Activated gamma-delta T cell (primary cell): ENCODE data around the gene IRF5.
"Not testable (repeated sequence)": the region's sequence is repeated elsewhere in the genome, so short reads cannot be mapped to it uniquely, and the experiment has no call there.

Experiments used
- DNase-seq: peaks from one replicate; lab custom pipeline; 2025; lab: John Stamatoyannopoulos, UW

IRF5 gene

DNA sequence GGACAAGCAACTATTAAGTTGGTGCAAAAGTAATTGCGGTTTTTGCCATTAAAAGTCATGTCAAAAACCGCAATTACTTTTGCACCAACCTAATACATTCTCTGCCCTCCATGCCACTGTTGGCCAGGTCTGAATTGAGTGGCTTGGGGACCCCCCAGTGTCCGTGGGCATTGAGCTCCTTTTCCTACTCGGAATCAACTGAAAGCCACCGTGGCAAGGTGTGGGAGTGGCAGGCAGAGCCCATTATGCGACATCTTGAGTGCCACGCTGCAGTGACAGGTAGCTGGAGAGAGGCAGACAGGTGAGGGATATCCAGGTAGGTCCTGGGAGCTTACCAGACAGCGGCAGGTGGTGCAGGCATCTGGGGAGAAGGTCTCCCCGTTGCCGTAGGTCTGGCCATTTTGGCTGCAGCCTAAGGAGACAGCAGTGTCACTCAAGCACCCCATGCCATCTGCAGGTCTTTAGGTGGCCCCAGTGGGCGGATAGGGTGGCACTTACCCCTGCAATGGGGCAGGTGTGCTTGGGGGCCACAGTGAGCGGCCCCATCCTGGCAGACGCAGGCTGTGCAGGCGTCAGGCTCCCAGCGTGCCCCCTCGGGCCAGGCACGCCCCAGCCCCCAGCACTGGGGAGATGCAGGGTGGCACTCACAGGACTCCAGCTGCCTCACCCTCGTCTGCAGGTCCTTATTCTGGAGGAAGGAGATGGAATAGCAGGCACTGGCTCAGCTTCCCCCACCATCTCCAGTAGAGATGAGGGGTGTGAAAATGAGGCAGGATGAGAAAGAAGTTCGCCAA is 30.8 kb upstream of the IRF5 start:
- DNase-seq: no peak

DNA sequence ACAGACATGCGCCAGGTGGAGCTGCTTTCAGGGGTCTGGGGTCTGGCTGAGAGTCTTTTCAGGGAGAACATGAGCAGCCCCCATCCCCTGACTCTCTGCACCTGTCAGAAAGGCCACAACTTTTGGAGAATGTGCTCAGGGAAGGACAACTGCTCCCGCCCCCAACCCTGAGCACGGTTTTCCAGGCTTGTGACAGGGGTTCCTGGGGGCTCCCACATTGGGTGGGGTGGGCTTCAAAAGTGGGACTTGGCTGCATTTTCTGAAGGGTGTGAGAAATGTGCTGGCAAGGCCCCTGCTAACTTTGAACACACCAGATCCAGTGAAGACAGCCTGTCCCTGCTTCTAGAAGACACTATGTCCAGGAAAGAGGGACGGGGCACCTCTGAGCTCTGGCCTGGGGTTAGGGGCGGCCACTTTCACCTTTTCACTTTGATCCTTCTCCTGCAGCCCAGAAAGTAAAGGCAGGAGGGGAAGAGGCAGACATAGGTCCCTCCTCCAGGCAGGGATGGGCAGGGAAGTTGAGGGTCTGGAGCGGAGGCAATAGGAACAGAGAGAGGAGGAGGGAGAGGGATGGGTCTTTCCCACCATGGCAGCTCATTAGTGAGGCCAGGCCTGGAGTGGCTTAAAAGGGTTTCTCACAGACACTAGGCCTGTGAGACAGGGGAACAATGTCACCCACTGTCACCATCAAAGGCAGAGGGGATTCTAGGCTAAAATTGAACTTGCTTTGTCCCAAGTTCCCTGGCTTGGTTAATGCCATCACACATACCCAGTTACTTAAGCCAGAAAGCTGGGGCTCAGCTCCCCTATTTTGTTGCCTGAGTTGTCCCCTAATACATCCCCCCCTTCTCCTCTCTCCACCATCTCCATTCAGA is 28.7 kb upstream of the IRF5 start:
- no peak for DNase-seq

DNA sequence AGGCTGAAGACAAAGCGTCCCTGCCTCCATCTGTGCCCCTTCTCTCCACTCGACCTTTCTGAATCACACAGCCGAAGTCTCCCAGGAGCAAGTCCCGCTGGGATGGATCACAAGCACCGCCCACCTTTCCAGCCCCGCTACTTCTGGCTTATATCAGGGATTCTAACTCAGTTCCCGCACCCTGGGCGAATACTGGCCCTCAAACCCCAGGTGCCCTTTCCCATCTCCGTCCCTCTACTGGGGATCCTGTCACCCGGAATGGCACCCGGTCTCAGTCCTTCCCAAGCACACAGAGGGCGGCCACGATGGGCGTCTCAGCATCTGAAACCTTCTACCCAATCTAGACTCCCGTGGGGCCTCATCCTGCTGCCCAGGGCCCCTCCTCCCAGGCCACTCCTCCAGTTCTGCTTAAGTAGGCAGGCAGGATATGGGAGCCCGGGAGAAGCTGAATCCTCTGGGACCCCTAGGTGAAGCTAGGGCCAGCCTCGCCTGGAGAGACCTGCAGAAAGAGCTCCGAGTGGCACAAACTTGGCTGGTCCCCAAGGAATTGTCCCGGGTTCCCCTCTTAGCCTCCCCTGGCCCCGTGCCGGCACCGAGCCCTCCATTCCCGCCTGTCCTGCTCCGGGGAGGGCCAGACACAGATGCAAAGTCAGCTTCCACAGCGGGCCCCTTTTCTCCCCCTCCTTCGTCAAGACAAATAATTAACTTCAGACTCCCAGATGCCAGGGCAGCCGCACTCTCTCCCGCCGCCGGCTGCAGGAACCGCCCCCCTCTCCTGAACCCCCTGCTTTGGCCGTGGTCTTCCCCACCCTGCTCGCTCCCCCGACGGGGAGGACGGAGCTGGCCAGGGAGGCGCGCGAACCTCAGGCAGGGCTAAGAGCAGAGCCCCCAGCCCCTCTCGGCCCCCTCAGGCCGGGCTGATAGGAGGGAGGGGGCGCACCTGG is 27.8 kb upstream of the IRF5 start:
- no peak for DNase-seq

DNA sequence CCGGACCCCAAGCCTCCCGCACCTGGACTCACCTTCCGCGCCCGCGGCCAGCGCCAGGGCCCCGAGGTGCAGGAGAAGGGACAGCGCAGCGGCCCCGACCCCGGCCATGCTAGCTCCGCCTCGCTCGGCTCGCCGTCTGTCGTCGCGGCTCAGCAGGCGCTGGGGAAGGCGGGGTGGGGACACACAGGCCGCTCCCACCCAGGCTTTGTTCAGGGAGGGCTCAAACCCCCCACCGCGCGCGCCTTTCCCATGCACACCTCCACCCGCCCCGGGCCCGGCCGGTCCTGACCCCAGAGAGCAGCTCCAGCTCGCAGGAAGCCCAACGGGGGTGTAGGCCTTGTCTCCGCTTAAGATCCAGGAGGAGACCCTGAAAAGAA is 27.2 kb upstream of the IRF5 start, which contains the start of gene KCP:
TSS of gene KCP (minus strand) at position 141 of the 377 bp plus-strand sequence. CDS start at position 108, 33 bp downstream.
- no peak for DNase-seq

DNA sequence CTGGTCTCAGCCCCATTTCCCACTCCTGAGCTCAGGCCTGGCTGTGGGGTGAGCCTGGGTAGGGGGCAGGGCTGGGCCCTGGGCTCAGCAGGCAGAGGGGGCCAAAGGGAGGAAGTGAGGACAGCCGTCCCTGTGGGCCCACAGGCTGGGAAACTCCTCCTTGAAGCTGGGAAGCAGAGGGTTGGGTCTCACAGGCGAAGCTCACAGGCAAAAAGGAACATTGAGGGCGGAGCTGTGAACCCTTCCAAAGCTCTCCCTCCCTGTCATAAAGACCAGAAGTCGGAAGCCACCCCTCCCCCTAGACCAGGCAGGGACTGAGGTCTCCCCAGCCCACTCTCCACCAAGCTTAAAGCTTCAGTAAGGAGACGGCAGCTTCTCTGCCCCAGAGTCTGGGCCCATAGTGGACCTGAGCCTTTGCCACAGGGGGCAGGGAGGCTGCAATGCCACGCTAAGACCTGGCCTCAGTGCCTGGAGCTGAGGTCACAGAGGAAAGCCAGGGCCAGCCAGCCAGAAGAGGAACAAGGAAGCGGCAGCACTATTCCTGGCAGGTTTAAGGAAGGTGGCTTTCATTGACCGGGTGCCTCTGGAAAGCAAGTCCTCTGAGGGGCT is 26.2 kb upstream of the IRF5 start:
- DNase-seq: no peak

DNA sequence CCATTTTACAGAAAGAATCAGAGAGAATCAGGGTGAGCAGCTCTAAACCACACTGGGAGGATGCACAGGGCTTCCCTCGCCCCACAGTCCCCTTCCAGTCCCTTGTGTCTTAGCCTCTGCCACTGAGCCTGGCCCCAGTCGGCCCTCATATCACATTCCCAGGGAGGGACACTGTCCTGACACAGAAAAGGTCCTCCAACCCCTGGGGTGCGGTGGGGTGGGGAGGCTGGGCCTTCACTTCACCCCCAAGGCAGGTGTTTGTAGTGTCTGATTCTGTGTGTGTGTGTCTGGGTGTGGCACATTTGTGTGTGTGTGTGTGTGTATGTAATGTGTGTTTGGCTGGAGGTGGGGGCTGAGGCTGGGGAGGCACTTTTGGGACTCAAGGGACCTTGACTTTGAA is 25.4 kb upstream of the IRF5 start:
- no peak for DNase-seq

DNA sequence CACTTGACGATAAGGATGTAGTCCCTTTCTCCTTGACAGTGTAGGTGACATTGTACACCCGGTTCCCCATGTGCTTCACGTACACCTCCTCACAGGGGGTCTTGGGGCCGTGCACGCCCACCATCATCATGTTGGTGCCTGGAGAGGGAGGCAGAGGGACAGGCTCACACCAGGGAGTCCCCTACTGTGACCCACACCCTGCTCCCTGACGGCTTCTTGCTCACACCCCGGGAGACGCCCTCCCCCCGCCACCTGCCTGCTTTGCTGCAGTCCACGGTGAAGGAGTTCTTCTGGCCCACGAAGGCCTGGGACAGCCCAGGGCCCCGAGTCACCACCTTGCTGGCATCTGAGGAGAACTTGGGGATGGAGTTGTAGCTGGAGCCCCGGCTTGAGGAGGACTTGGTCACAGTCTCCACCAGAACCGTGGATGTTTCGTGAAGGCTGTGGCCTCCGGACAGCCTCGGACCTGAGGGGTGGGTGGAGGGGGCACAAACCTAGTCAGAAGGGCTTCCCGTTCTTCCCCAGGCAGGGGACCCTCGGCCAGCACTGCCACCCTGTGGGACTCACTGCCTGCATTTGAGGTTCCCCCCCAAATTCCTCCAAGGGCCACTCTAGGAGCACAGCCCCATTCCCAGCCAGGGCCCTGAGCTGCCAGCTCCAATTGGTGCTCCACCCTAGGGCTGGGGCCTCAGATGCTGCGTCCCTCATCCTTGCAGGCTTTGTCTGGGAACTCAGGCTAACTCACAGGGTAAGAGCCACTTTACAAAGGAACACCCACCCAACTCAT is 24.8 kb upstream of the IRF5 start:
- not testable (repeated sequence) for DNase-seq

DNA sequence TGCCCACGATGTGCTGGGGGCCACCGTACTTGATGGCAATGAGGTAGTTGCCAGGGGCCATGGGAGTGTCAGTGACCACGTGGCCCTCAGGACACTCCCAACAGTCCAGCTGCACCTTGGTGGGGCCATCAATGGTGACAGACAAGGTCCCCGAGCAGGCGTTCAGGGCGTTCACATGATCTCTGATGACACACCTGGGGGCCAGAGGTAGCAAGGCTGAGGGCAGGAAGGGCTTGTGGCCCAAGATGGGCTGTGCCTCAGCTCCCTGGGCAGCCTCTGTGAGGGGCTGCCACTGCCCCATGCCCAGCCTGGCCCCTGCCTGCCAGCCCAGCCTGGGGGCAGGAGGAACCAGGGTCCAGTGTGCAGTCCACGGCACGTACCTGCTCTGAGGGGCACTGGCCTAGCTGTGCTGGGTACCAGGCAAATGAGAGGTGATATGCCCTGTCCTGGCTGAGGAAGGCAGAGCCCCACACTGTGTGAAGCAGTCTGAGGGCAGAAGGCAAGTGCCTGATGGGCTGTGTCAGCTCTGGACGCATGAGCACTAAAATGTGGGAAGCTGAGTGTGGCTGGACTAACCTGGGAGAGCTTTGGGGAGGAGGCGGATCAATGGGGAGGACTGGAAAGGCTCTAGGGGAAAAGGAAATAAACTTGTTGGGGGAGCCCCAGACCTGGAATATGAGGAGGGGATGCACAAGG is 23.7 kb upstream of the IRF5 start:
- DNase-seq: no peak

DNA sequence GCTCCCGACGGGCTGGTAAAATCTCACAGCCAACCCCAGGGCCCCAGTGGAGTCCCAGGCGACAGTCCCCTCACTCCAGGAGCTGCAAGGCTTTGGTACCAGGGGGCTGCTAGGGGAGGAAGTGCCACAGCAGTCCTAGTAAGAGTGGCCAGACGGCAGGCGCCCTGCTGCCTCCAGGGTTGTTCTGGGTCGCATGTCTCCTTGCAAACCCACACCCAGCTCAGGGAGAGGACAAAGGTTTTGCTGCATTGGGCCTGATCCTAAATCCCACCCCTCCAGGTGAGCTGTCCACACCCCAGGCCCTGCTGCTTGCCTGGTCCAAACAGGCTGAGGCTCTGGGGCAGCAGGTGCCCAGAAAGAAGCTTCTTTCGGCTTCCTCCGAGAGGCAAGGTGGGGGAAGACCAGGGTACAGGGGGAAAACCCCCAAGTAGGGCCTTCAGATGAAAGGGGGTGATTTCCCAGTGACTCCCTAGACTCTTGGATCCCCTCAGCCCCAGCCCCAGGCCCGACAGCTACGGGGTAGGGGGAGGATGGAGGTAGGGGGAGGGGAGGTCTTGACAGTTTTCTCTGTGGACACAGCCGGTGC is 23.1 kb upstream of the IRF5 start:
- no peak for DNase-seq

DNA sequence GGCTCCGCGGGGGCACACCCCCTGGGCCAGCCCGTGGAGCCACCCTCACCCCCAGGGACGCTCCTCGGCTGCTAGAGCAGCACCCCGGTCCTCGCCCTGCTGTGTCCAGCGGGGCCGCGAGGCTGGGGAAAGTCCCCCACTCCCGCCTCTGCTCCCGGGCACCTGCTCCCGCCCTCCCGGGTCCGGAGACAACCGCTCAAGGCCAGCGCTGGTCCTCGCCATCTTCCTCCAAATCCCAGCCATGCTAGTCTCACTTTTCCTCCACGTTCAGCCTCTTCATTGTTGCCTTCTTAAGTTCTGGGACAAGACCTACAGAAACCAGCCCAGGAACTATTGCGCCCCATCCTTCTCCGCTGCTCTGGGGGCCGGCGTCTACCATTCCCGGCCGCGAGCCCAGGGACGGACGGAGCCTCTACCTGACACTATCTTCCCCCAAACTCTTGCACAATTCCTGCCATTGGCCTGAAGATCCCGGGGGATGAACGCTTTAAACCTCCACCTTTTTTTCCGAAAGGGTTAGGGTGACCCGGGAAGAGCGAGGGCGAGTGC is 22.4 kb upstream of the IRF5 start:
- DNase-seq: no peak

DNA sequence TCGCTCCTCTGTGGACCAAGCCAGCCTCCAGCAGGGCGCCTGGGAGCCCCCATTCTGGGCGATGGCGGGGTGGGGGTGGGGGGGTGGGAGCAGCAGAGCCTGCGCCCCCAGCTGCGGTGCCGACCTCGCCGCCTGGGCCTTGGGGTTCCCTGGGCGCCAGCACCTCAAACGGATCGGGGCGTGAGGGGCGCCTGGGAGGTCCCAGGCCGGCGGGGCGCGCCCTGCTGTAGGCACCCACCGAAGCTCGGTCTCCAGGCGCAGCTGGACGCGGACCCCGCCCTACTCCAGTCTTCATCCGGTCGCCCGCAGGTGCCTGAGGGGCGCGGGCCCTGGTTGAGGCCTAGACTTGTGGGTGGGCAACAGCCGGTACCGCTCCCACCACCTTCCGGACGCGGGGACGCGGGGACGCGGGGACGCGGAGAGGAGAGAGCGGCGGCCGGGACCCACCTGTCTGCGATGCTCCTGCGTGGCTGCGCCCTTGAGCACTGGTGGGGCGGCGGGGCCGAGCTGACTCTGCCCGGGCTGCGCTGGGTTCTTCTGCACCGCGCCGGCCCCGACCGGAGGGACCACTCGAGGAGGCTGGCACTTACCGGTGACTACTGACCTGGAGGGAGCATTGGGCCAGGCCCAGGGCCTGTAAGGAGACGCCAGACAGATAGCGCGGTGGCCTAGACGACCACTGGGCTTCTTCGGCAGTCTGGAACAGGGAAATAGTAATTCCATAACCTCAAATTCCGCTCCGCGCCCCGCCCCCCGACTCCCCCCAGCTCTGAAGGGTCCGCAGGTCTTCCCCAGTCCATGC is 21.7 kb upstream of the IRF5 start:
- DNase-seq: no peak

DNA sequence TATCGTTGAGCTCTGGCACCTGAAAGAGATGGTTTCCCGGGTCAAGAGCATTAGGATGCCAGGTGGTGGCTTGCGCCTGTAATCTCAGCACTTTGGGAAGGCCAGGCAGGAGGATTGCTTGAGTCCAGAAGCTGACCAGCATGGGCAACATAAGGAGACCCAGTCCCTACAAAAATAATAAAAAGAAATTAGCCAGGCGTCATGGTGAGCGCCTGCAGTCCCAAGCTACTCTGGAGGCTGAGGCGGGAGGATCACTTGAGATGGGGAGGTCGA is 21.1 kb upstream of the IRF5 start:
- no peak for DNase-seq

DNA sequence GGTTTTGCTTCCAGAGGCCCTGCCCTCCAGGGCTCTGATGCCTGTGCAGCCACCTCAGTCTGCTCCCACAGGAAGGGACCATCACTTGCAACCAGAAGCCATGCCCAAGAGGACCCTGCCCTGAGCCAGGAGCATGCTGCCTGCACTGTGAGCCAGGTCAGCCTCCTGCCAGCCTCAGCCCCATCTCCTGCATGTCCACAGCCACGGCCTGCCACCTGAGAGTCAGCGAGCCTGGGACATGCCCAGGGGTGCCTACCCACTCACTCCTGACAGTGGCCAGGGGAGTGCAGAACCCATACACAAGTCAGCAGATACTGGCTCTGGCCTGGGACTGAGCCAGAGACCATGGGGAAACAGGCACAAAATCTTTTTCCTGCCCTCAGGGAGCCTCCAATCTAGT is 20.6 kb upstream of the IRF5 start:
- no peak for DNase-seq

DNA sequence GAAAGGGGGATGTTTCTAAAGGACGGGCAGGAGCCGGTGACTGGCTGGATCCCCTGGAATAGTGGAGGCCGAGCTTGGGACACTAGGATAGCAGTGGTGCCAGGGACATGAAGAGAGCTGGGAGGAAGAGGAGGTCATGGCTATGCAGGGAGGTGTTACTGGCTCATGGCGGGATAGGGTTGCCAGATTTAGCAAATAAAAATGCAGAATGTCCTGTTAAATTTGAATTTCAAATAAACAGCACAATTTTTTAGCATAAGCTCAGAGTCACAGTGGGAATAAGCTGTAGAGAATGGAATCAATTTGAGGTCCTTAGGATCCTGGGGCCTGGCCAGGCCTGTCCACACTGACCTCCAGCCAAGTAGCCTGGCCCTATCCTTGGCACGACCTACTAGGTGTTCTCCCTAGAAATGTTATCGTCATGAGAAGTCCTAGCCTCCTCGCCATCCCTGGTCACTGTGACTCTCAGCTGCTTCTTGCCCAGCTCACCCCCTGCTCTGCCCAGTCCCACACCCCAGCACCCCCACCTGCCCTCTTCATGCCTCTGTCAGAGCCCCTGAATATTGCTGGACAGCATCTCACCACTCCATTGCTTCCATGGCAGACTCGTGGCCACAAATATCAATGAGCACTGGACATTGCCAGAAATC is 19.6 kb upstream of the IRF5 start:
- DNase-seq: no peak

DNA sequence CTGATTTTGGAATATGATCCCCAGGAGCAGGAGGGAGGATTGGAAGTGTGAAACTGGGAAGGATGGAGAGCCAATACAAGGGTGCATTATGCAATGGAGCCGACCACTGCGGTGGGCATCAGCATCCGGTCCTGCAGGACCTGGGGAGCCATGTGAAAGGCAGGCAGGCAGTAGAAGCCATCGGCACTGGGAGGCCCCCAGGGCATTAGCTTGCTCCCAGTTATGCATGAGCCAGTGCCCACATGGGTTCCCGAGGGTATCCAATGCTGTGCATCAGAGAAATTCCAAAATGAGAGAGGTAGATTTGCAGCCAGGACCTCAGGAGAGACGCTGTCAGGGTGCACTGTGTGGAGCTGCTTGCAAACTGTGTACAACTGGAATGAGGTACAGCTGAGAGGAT is 18.5 kb upstream of the IRF5 start:
- no peak for DNase-seq

DNA sequence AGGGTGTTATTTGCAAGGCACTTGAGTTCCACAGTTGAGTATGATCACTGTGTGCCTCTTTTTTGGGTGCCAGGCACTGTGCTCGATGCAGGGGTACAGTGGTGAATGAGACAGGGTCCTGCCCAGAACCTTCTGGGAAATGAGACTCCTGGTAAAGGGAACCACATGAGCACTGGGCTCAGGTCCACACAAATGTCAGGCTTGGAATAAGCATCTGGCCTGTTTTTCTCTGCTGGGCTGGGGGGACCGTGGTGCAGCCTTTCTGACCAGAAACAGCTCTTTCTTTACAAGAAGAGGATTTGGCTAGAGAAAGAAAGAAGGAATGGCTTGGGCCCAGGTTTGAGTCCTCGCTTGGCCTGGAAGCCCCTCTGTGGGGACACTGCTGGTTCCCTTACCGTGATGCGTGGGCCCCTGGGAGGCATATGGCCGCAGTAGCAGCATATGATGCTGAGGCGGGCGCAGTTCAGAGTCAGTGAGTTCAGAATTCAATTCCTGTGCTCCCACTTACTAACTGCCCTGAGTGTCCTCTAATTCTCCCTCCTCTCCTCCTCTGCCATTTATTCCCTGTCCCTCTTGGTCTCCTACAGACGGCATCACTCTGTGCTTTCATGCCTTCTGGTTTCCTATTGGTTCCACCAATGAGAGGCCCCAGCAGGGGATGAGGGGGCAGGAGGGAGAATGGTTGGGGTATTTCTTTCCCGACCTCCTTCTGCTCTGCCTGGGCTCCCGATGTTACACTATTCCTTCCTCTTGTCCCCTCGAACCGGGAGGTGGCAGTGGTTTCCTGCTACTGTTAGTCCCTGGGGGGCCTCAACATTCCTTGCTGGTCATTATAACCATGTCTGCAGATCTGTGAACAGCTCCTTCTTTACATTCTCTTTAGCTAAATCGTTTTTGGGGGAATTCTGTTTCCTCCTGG is 17.6 kb upstream of the IRF5 start:
- DNase-seq: no peak

DNA sequence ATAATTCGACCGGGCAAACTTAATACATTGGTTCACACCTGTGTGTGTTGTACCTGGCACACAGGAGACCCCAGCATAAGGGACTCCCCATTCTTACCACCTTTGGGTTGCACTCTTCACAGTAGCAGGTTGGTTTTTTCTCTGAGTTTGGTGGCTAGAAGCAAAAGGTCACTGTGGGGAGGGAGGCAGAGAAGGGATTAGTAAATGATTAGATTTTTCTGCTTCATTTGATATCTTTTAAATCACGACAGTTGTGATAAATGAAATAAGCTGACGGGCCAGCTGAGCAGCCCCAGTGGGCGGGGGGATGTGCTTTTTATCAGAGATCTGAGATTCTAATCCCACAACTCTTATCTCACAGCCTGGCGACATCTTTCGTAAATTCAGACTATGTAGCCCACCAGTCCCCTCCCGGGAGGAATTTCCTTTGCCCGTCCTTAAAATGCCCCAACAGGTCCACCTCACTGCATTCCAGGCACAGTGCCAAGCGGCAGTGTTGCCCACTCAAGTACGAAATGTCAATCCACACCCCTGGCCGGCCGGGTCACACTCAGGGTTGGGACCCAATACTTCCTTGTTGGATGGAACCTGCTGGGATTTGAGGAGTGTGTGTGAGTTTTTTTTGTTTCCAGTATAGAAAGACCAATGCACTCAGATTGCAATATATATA is 16.7 kb upstream of the IRF5 start:
- no peak for DNase-seq
